WTC11 (cell line): ENCODE data around the gene UBE2S. TPM values are rescaled to one million over a fixed set of nuclear protein-coding genes. Genes with fewer than 3 reads are reported as not detected.

Source experiments
- ATAC-seq: fragments of 200-7000 bp; cut with Tn5 transposase; 2 replicates; pipeline ENCODE4 v1.10.0; 2021; ENCODE audit warnings: mild to moderate bottlenecking, moderate library complexity
- CTCF ChIA-PET: fragments of 300-600 bp; sonication (Branson Sonifier 250); formaldehyde crosslinking; loops from one replicate; lab custom pipeline; 2021; ENCODE audit warnings: antibody characterized with exemption; lab: Charles Lee
- POLR2A ChIA-PET: fragments of 350-600 bp; sonication (Branson Sonifier 250); formaldehyde crosslinking; loops from one replicate; lab custom pipeline; 2021; ENCODE audit warnings: antibody characterized with exemption; lab: Charles Lee
- DNase-seq: peaks from one replicate; pipeline ENCODE4 v3.0.0; 2021; ENCODE audit warnings: low spot score
- H3K27ac Mint-ChIP-seq: 2 replicates; pipeline ENCODE4 v1.8.0; 2021; ENCODE audit warnings: mixed read lengths
- H3K27me3 Mint-ChIP-seq: 2 replicates; pipeline ENCODE4 v1.8.0; 2021; ENCODE audit warnings: low read depth, mild to moderate bottlenecking, moderate library complexity, mixed read lengths
- H3K36me3 Mint-ChIP-seq: 2 replicates; pipeline ENCODE4 v1.8.0; 2021; ENCODE audit warnings: mixed read lengths
- H3K4me1 Mint-ChIP-seq: 2 replicates; pipeline ENCODE4 v1.8.0; 2022; ENCODE audit warnings: mixed read lengths
- H3K4me3 Mint-ChIP-seq: 2 replicates; pipeline ENCODE4 v1.8.0; 2021; ENCODE audit warnings: mild to moderate bottlenecking, moderate library complexity, mixed read lengths
- H3K9me3 Mint-ChIP-seq: 2 replicates; pipeline ENCODE4 v1.8.0; 2021; ENCODE audit warnings: mixed read lengths
- ATF6 ChIP-seq: sonication (generic); formaldehyde crosslinking; IDR thresholded peaks from 2 replicates; pipeline ENCODE4 v1.8.1; 2023; ENCODE audit warnings: mild to moderate bottlenecking, missing genetic modification reagents
- CBFB ChIP-seq: sonication (generic); formaldehyde crosslinking; IDR thresholded peaks from 2 replicates; pipeline ENCODE4 v1.8.1; 2022; ENCODE audit warnings: mild to moderate bottlenecking, low read depth, missing genetic modification reagents
- CDX4 ChIP-seq: fragments of 250-450 bp; sonication (Bioruptor Pico); IDR thresholded peaks from 2 replicates; pipeline ENCODE4 v1.9.0; 2021; ENCODE audit warnings: moderate library complexity, mild to moderate bottlenecking, inconsistent platforms, borderline replicate concordance
- CREM ChIP-seq: sonication (generic); formaldehyde crosslinking; IDR thresholded peaks from 2 replicates; pipeline ENCODE4 v1.8.1; 2022; ENCODE audit warnings: mild to moderate bottlenecking, missing genetic modification reagents, moderate library complexity
- CTCF ChIP-seq: fragments of 200-600 bp; IDR thresholded peaks from 2 replicates; pipeline ENCODE4 v1.8.0; 2022; ENCODE audit warnings: antibody characterized with exemption
- E2F1 ChIP-seq: sonication (generic); formaldehyde crosslinking; IDR thresholded peaks from 2 replicates; pipeline ENCODE4 v1.8.0; 2022; ENCODE audit warnings: mild to moderate bottlenecking, missing genetic modification reagents
- ELF4 ChIP-seq: sonication (generic); formaldehyde crosslinking; IDR thresholded peaks from 2 replicates; pipeline ENCODE4 v1.8.1; 2022; ENCODE audit warnings: low read depth, mild to moderate bottlenecking, moderate library complexity, missing genetic modification reagents
- FOXK1 ChIP-seq: sonication (generic); formaldehyde crosslinking; IDR thresholded peaks from 2 replicates; pipeline ENCODE4 v1.8.0; 2022; ENCODE audit warnings: mild to moderate bottlenecking, moderate library complexity, missing genetic modification reagents
- GRHL2 ChIP-seq: fragments of 250-450 bp; sonication (Bioruptor Pico); IDR thresholded peaks from 2 replicates; pipeline ENCODE4 v1.8.0; 2022; ENCODE audit warnings: mild to moderate bottlenecking, moderate library complexity; ENCODE audit not compliant: insufficient replicate concordance, severe bottlenecking
- GTF2I ChIP-seq: fragments of 250-450 bp; sonication (Bioruptor Pico); conservative IDR thresholded peaks from 2 replicates; pipeline ENCODE4 v1.4.0; 2021; ENCODE audit warnings: mild to moderate bottlenecking
- MXD4 ChIP-seq: fragments of 250-450 bp; sonication (Bioruptor Pico); IDR thresholded peaks from 2 replicates; pipeline ENCODE4 v1.8.0; 2021; ENCODE audit warnings: mild to moderate bottlenecking, moderate library complexity, borderline replicate concordance
- NFATC4 ChIP-seq: fragments of 250-450 bp; sonication (Bioruptor Pico); IDR thresholded peaks from 2 replicates; pipeline ENCODE4 v1.9.0; 2021; ENCODE audit warnings: mild to moderate bottlenecking
- NR1H2 ChIP-seq: sonication (generic); formaldehyde crosslinking; IDR thresholded peaks from 2 replicates; pipeline ENCODE4 v1.9.0; 2021; ENCODE audit warnings: mild to moderate bottlenecking, moderate library complexity, missing genetic modification reagents
- NR2C2 ChIP-seq: sonication (generic); formaldehyde crosslinking; IDR thresholded peaks from 2 replicates; pipeline ENCODE4 v1.8.0; 2022; ENCODE audit warnings: mild to moderate bottlenecking, missing genetic modification reagents
- OVOL2 ChIP-seq: fragments of 250-450 bp; sonication (Bioruptor Pico); IDR thresholded peaks from 2 replicates; pipeline ENCODE4 v1.9.0; 2021; ENCODE audit warnings: mild to moderate bottlenecking, borderline replicate concordance
- PRRX2 ChIP-seq: fragments of 250-450 bp; sonication (Bioruptor Pico); IDR thresholded peaks from 2 replicates; pipeline ENCODE4 v1.8.0; 2021; ENCODE audit warnings: mild to moderate bottlenecking
- SMAD4 ChIP-seq: sonication (generic); formaldehyde crosslinking; IDR thresholded peaks from 2 replicates; pipeline ENCODE4 v1.8.0; 2022; ENCODE audit warnings: mild to moderate bottlenecking, missing genetic modification reagents
- TCF7 ChIP-seq: sonication (generic); formaldehyde crosslinking; IDR thresholded peaks from 2 replicates; pipeline ENCODE4 v1.8.0; 2022; ENCODE audit warnings: mild to moderate bottlenecking, low read depth, missing genetic modification reagents, moderate library complexity
- TEAD1 ChIP-seq: sonication (generic); formaldehyde crosslinking; IDR thresholded peaks from 2 replicates; pipeline ENCODE4 v1.8.0; 2022; ENCODE audit warnings: mild to moderate bottlenecking, missing genetic modification reagents
- TEAD4 ChIP-seq: sonication (generic); formaldehyde crosslinking; IDR thresholded peaks from 2 replicates; pipeline ENCODE4 v1.8.0; 2022; ENCODE audit warnings: mild to moderate bottlenecking, missing genetic modification reagents
- TP53 ChIP-seq: sonication (generic); formaldehyde crosslinking; IDR thresholded peaks from 2 replicates; pipeline ENCODE4 v1.8.1; 2023; ENCODE audit warnings: mild to moderate bottlenecking, missing genetic modification reagents
- ZNF219 ChIP-seq: sonication (generic); formaldehyde crosslinking; IDR thresholded peaks from 2 replicates; pipeline ENCODE4 v1.8.0; 2023; ENCODE audit warnings: missing genetic modification reagents, mild to moderate bottlenecking, borderline replicate concordance
- ZNF396 ChIP-seq: fragments of 250-450 bp; sonication (Bioruptor Pico); IDR thresholded peaks from 2 replicates; pipeline ENCODE4 v1.8.0; 2021; ENCODE audit warnings: mild to moderate bottlenecking, moderate library complexity, borderline replicate concordance
- ZNF512 ChIP-seq: sonication (generic); formaldehyde crosslinking; IDR thresholded peaks from 2 replicates; pipeline ENCODE4 v1.8.1; 2022; ENCODE audit warnings: missing genetic modification reagents, borderline replicate concordance
- total RNA-seq: library from RNA; stranded (reverse); gene quantifications from 3 replicates; pipeline ENCODE4 v1.2.3, GENCODE V29; 2021

UBE2S gene
- total RNA-seq, 1 experiment from 2014 or later, result 442 TPM

GRCh38 chr19:55362990-55363716, 44.4 kb downstream of the UBE2S start, which contains the start of gene GARIN5B:
Gene GARIN5B, minus strand, starts transcription at chr19:55363260. Its CDS starts 194 bp downstream, at chr19:55363066.
- ATAC-seq (no peak), DNase-seq (no peak)
- H3K4me3 Mint-ChIP-seq, result no peak within 1 kb of the TSS
- ChIA-PET POLR2A (no interaction called here), CTCF (no interaction called here)
- H3K9me3 Mint-ChIP-seq, result no peaks in the 10 kb centered on the region
- H3K4me1 Mint-ChIP-seq, result peaks cover 3% of the 10 kb centered on the region; the same call in 1 of the 2 replicates
- H3K27ac Mint-ChIP-seq, result no peak within 1 kb of the TSS
- peaks cover 58% of the 10 kb centered on the region for H3K27me3 Mint-ChIP-seq
- TF ChIP-seq ZNF219, result no peak
- no peak for TF ChIP-seq TEAD1
- no peak for TF ChIP-seq TEAD4 (CRISPR knock-in tag)
- no peak for TF ChIP-seq CDX4 (CRISPR knock-in tag)
- TF ChIP-seq CBFB, result no peak
- TF ChIP-seq NFATC4 (CRISPR knock-in tag), result no peak
- TF ChIP-seq TCF7 (CRISPR knock-in tag), result no peak
- TF ChIP-seq GTF2I (CRISPR knock-in tag), result no peak
- TF ChIP-seq ELF4 (CRISPR knock-in tag), result no peak
- TF ChIP-seq TP53, result no peak
- TF ChIP-seq CTCF, result no peak
- no peak for TF ChIP-seq SMAD4 (CRISPR knock-in tag)
- TF ChIP-seq ATF6, result no peak
- TF ChIP-seq FOXK1, result no peak
- no peak for TF ChIP-seq NR1H2 (CRISPR knock-in tag)
- no peak for TF ChIP-seq CREM (CRISPR knock-in tag)
- TF ChIP-seq GRHL2 (CRISPR knock-in tag), result no peak
- no peak for TF ChIP-seq NR2C2 (CRISPR knock-in tag)
- H3K36me3 Mint-ChIP-seq, result no peaks in the 10 kb centered on the region

- peaks cover 58% of the 10 kb centered on the region for H3K27me3 Mint-ChIP-seq
- no peaks in the 10 kb centered on the region for H3K36me3 Mint-ChIP-seq
- CTCF ChIA-PET, result interaction anchor here (1.1 to 1.5 kb wide), 2 partner anchors 22 to 23 kb away, joined by 3 to 4 read pairs; partner anchors contain the start of genes KMT5C and TMEM238
- H3K4me1 Mint-ChIP-seq, result peaks cover 3% of the 10 kb centered on the region; the same call in 1 of the 2 replicates
- H3K4me3 Mint-ChIP-seq, result no peak overlapping the region
- H3K27ac Mint-ChIP-seq, result no peak overlapping the region
- POLR2A ChIA-PET, result no interaction called here
- DNase-seq (no peak), ATAC-seq (no peak)
- no peaks in the 10 kb centered on the region for H3K9me3 Mint-ChIP-seq
- TF ChIP-seq PRRX2 (CRISPR knock-in tag), result no peak
- no peak for TF ChIP-seq ZNF512 (CRISPR knock-in tag)
- no peak for TF ChIP-seq OVOL2
- TF ChIP-seq E2F1 (CRISPR knock-in tag), result no peak
- no peak for TF ChIP-seq ZNF396 (CRISPR knock-in tag)
- no peak for TF ChIP-seq SMAD4 (CRISPR knock-in tag)
- no peak for TF ChIP-seq MXD4 (CRISPR knock-in tag)
Measured at GRCh38 chr19:55362174-55362989, 45.2 kb downstream of the UBE2S start.
